CD14-positive monocyte (primary cell): ENCODE data around the gene THSD7B. TPM values are rescaled to one million over a fixed set of nuclear protein-coding genes. Genes with fewer than 3 reads are reported as not detected.

Source experiments
- DNase-seq, 3 donors: peaks; one replicate each; pipeline ENCODE4 v3.0.0-alpha.2; 2011 to 2022
- H2AFZ ChIP-seq: 2 replicates; pipeline ENCODE4 v1.6.0; 2012; ENCODE audit warnings: mild to moderate bottlenecking, low read depth, low read length, inconsistent platforms; ENCODE audit not compliant: insufficient read depth, poor library complexity, severe bottlenecking
- H3K27ac ChIP-seq, 2 donors: 1 replicate in 1 of 2; 2 replicates in 1 of 2; pipeline ENCODE4 v1.5.1; 2012 to 2013; ENCODE audit warnings: low read length in 2 of 2, control low read depth in 1 of 2, inconsistent platforms in 1 of 2, low read depth in 1 of 2, mild to moderate bottlenecking in 1 of 2
- H3K27me3 ChIP-seq, 2 donors: one replicate each; pipeline versions ENCODE4 v1.6.0 to v1.6.1; 2011 to 2013; ENCODE audit warnings: low read length in 2 of 2; ENCODE audit not compliant: control insufficient read depth in 2 of 2, insufficient read depth in 2 of 2
- H3K36me3 ChIP-seq, 2 donors: replicated peaks in 1 of 2; 1 replicate in 1 of 2; 2 replicates in 1 of 2; pipeline versions ENCODE4 v1.5.1 to v1.6.1; 2012 to 2013; ENCODE audit warnings: low read length in 2 of 2, control low read depth in 1 of 2, inconsistent platforms in 1 of 2, mild to moderate bottlenecking in 1 of 2; ENCODE audit not compliant: insufficient read depth in 2 of 2, control insufficient read depth in 1 of 2
- H3K4me1 ChIP-seq, 2 donors: 1 replicate in 1 of 2; 2 replicates in 1 of 2; pipeline versions ENCODE4 v1.5.1 to v1.6.1; 2012 to 2013; ENCODE audit warnings: low read length in 2 of 2, control low read depth in 1 of 2, inconsistent platforms in 1 of 2, mild to moderate bottlenecking in 1 of 2, moderate library complexity in 1 of 2; ENCODE audit not compliant: insufficient read depth in 2 of 2, control insufficient read depth in 1 of 2
- H3K4me2 ChIP-seq: replicated peaks from 2 replicates; pipeline ENCODE3; 2012; ENCODE audit warnings: low read length, moderate library complexity, mild to moderate bottlenecking; ENCODE audit not compliant: poor library complexity, severe bottlenecking; ENCODE audit errors: extremely low read depth
- H3K4me3 ChIP-seq, 3 experiments: fragments of 200-600 bp in 1 of 3; sonication (generic) in 1 of 3; replicated peaks in 1 of 3; 1 replicate in 2 of 3; 2 replicates in 1 of 3; pipeline ENCODE4 v1.5.1; 2011 to 2013; ENCODE audit warnings: low read length in 3 of 3, mild to moderate bottlenecking in 3 of 3, control low read depth in 2 of 3, low read depth in 2 of 3, inconsistent platforms in 1 of 3, moderate library complexity in 1 of 3
- H3K79me2 ChIP-seq: 2 replicates; pipeline ENCODE4 v1.6.0; 2012; ENCODE audit warnings: mild to moderate bottlenecking, control low read depth, inconsistent platforms, low read length, moderate library complexity; ENCODE audit not compliant: insufficient read depth
- H3K9ac ChIP-seq: 2 replicates; pipeline ENCODE4 v1.6.0; 2017; ENCODE audit warnings: low read length, mild to moderate bottlenecking; ENCODE audit not compliant: insufficient read depth, poor library complexity, severe bottlenecking
- H3K9me3 ChIP-seq, 2 donors: replicated peaks in 1 of 2; 1 replicate in 1 of 2; 2 replicates in 1 of 2; pipeline versions ENCODE4 v1.5.1 to v1.6.1; 2012 to 2013; ENCODE audit warnings: low read length in 2 of 2, control low read depth in 1 of 2; ENCODE audit not compliant: control insufficient read depth in 1 of 2, insufficient read depth in 1 of 2
- H4K20me1 ChIP-seq: 2 replicates; pipeline ENCODE4 v1.6.0; 2012; ENCODE audit warnings: mild to moderate bottlenecking, low read length, control low read depth, moderate library complexity; ENCODE audit not compliant: insufficient read depth
- H3K27ac Mint-ChIP-seq, 7 donors: one replicate each; pipeline ENCODE4 v1.8.0; 2020; ENCODE audit warnings: mild to moderate bottlenecking in 7 of 7, mixed read lengths in 7 of 7, moderate library complexity in 6 of 7, inconsistent platforms in 2 of 7
- H3K27me3 Mint-ChIP-seq, 3 donors: one replicate each; pipeline ENCODE4 v1.8.0; 2021 to 2022; ENCODE audit warnings: low read depth in 3 of 3, mild to moderate bottlenecking in 3 of 3, mixed read lengths in 3 of 3, moderate library complexity in 3 of 3, inconsistent platforms in 1 of 3
- H3K36me3 Mint-ChIP-seq, 2 donors: one replicate each; pipeline ENCODE4 v1.8.0; 2020; ENCODE audit warnings: mixed read lengths in 2 of 2, inconsistent platforms in 1 of 2, mild to moderate bottlenecking in 1 of 2
- H3K4me1 Mint-ChIP-seq: one replicate; pipeline ENCODE4 v1.8.0; 2020; ENCODE audit warnings: mild to moderate bottlenecking, mixed read lengths
- H3K4me3 Mint-ChIP-seq, 2 donors: one replicate each; pipeline ENCODE4 v1.8.0; 2020; ENCODE audit warnings: mild to moderate bottlenecking in 2 of 2, mixed read lengths in 2 of 2, moderate library complexity in 1 of 2
- H3K9me3 Mint-ChIP-seq, 7 donors: one replicate each; pipeline ENCODE4 v1.8.0; 2020 to 2022; ENCODE audit warnings: mixed read lengths in 7 of 7, mild to moderate bottlenecking in 6 of 7, moderate library complexity in 6 of 7, inconsistent platforms in 2 of 7
- WGBS: methylation state at CpG from one replicate; pipeline ENCODE4 v1.1.5; 2013; ENCODE audit warnings: missing lambda C conversion rate; ENCODE audit not compliant: insufficient coverage; 5-methylcytosine and 5-hydroxymethylcytosine counted together
- intact Hi-C, 2 donors: fragments of 100-400 bp; cut with micrococcal nuclease; formaldehyde crosslinking; loops; one replicate each; pipeline versions ENCODE4 v1.15.0 to v1.15.1; 2023
- polyA plus RNA-seq, 3 donors: library from polyadenylated mRNA; depleted of rRNA in 1 of 3; unstranded in 2 of 3; stranded (reverse) in 1 of 3; fragments of 300-500 nt in 2 of 3; fragments of >200 nt in 1 of 3; fragmentation: Illumina TruSeq in 2 of 3; gene quantifications; 1 replicate in 2 of 3; 2 replicates in 1 of 3; pipeline ENCODE4 v1.2.3, GENCODE V29; 2012 to 2021
- TF ChIP-seq, protein P1 (sequence below): fragments of 200-600 bp; IDR thresholded peaks from one replicate; pipeline ENCODE4 v1.8.0; 2022; ENCODE audit warnings: antibody characterized with exemption, mild to moderate bottlenecking

THSD7B gene
- polyA plus RNA-seq, 3 donors = not detected

DNA sequence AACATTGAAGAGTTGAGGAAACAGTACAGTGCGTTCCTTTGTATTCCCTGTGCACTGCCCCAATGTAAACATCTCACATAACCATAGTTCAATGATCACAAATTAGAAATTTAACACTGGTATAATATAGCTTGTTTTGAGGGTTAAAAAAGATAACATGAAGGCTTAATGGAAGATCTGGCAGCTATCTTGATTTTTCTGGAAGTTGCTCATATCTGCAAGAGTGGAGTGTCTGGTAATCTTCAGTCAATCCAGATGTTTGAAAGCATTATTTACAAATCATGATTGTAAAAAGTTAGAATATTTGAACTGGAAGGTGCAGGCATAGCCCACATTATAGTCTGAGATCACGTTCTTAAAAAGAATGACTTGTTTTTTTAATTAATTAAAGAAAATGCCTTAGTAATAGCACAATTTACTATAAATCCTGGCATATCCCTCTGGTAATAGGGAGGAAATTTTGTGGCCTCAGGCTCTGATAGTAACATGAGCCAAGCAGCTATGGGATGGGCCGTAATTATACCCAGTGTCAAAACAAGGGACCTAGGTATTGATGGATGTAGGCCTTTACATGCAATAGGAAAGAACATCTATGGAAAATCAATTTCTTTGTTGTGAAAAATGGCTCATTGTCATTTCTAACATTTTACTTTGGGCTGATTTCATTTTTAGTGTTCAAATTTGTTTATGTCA lies 418.0 kb downstream of the THSD7B start:
- H3K27ac ChIP-seq = no peak overlapping the region
- Mint-ChIP-seq H3K9me3 (peaks cover 0 to 6% (median 2%) of the 10 kb centered on the region in 7 donors), H3K4me1 (peaks cover 16% of the 10 kb centered on the region), H3K27ac (no peak overlapping the region), H3K36me3 (no peaks in the 10 kb centered on the region), H3K4me3 (no peak overlapping the region), H3K27me3 (no peaks in the 10 kb centered on the region)
- TF ChIP-seq, protein P1, sequence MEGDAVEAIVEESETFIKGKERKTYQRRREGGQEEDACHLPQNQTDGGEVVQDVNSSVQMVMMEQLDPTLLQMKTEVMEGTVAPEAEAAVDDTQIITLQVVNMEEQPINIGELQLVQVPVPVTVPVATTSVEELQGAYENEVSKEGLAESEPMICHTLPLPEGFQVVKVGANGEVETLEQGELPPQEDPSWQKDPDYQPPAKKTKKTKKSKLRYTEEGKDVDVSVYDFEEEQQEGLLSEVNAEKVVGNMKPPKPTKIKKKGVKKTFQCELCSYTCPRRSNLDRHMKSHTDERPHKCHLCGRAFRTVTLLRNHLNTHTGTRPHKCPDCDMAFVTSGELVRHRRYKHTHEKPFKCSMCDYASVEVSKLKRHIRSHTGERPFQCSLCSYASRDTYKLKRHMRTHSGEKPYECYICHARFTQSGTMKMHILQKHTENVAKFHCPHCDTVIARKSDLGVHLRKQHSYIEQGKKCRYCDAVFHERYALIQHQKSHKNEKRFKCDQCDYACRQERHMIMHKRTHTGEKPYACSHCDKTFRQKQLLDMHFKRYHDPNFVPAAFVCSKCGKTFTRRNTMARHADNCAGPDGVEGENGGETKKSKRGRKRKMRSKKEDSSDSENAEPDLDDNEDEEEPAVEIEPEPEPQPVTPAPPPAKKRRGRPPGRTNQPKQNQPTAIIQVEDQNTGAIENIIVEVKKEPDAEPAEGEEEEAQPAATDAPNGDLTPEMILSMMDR = no peak
- H2AFZ ChIP-seq = no peak overlapping the region
- H4K20me1 ChIP-seq = no peaks in the 10 kb centered on the region
- intact Hi-C loops = no loop called here
- H3K36me3 ChIP-seq = no peaks in the 10 kb centered on the region
- DNase-seq = no peak
- no CpG with 5 or more reads among the region's 3 CpGs for WGBS
- peaks cover 4 to 16% of the 10 kb centered on the region in 2 donors for H3K4me1 ChIP-seq
- H3K79me2 ChIP-seq = no peaks in the 10 kb centered on the region
- H3K9me3 ChIP-seq = no peaks in the 10 kb centered on the region
- no peak overlapping the region for H3K9ac ChIP-seq
- H3K4me2 ChIP-seq = no peak overlapping the region
- H3K4me3 ChIP-seq = no peak overlapping the region
- no peaks in the 10 kb centered on the region for H3K27me3 ChIP-seq

DNA sequence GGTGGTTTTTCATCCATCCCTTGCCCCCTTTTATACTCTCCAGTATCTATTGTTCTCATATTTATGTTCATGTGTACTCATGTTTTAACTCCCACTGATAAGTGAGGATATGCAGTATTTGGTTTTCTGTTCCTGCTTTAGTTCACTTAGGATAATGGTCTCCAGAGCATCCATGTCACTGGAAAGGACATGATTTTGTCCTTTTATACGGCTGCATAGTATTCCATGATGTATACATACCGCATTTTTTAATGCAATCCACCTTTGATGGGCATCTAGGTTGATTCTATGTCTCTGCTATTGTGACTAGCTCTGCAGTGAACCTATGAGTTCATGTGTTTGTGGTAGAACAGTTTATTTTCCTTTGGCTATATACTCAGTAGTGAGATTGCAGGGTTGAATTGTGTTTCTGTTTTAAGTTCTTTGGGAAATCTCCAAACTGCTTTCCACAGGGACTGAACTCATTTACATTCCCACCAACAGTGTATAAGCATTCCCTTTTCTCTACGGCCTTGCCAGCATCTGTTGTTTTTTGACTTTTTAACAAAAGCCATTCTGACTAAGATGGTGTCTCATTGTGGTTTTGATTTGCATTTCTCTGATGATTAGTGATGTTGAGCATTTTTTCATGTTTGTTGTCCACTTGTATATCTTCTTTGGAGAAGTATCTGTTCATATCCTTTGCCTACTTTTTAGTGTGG lies 420.2 kb downstream of the THSD7B start:
- Mint-ChIP-seq H3K27ac (no peak overlapping the region), H3K4me3 (no peak overlapping the region), H3K9me3 (peaks cover 0 to 9% (median 4%) of the 10 kb centered on the region in 7 donors), H3K36me3 (no peaks in the 10 kb centered on the region), H3K4me1 (peaks cover 5% of the 10 kb centered on the region), H3K27me3 (no peaks in the 10 kb centered on the region)
- Histone ChIP-seq H3K27ac (no peak overlapping the region), H2AFZ (no peak overlapping the region), H3K27me3 (no peaks in the 10 kb centered on the region), H3K9ac (no peak overlapping the region), H3K4me1 (peaks cover 0 to 6% of the 10 kb centered on the region in 2 donors), H3K9me3 (no peaks in the 10 kb centered on the region), H3K36me3 (no peaks in the 10 kb centered on the region), H3K4me3 (no peak overlapping the region), H3K79me2 (no peaks in the 10 kb centered on the region), H3K4me2 (no peak overlapping the region), H4K20me1 (no peaks in the 10 kb centered on the region)
- intact Hi-C loops = no loop called here
- no peak for DNase-seq
- TF ChIP-seq, protein P1 = no peak
- no CpG with 5 or more reads among the region's 3 CpGs for WGBS
